ENCODE results near the gene ARFRP1.
"Not testable (repeated sequence)": the region's sequence is repeated elsewhere in the genome, so short reads cannot be mapped to it uniquely, and the experiment has no call there.

ARFRP1 gene

GRCh38 chr20:63671695-63672094 lies 36.1 kb downstream of the ARFRP1 start:
- DNase-seq: not testable (repeated sequence)

GRCh38 chr20:63668351-63668750 lies 39.4 kb downstream of the ARFRP1 start:
- DNase-seq: no peak

- DNase-seq: no peak
Observed at GRCh38 chr20:63667858-63668257, 39.9 kb downstream of the ARFRP1 start.

- no peak for DNase-seq
Observed at GRCh38 chr20:63665708-63666107, 42.1 kb downstream of the ARFRP1 start.

- no peak for DNase-seq
Observed at GRCh38 chr20:63664861-63665594, 42.7 kb downstream of the ARFRP1 start.

- DNase-seq: no peak
Observed at GRCh38 chr20:63664143-63664851, 43.5 kb downstream of the ARFRP1 start.

- DNase-seq: no peak
Observed at GRCh38 chr20:63663332-63664066, 44.3 kb downstream of the ARFRP1 start.

- DNase-seq: no peak
Observed at GRCh38 chr20:63662813-63663189, 45.0 kb downstream of the ARFRP1 start.

- no peak for DNase-seq
Observed at GRCh38 chr20:63661959-63662812, 45.6 kb downstream of the ARFRP1 start.

- DNase-seq: no peak
Observed at GRCh38 chr20:63661108-63661507, 46.7 kb downstream of the ARFRP1 start.

GRCh38 chr20:63660622-63661021 lies 47.2 kb downstream of the ARFRP1 start:
- DNase-seq: no peak

GRCh38 chr20:63660174-63660573 lies 47.6 kb downstream of the ARFRP1 start:
- not testable (repeated sequence) for DNase-seq

GRCh38 chr20:63659370-63659769 lies 48.4 kb downstream of the ARFRP1 start:
- DNase-seq: no peak

- DNase-seq: no peak
Observed at GRCh38 chr20:63658749-63659187, 49.0 kb downstream of the ARFRP1 start.

- peak; percentile 38 for DNase-seq
Observed at GRCh38 chr20:63657937-63658748, 49.6 kb downstream of the ARFRP1 start, which contains the start of gene RTEL1. Gene RTEL1, plus strand, starts transcription at chr20:63658312. Its CDS starts 1,091 bp downstream, at chr20:63659403.

GRCh38 chr20:63657260-63657936 lies 50.4 kb downstream of the ARFRP1 start:
- DNase-seq: no peak

- DNase-seq: no peak
Observed at GRCh38 chr20:63656451-63656850, 51.3 kb downstream of the ARFRP1 start.

GRCh38 chr20:63655249-63655648 lies 52.5 kb downstream of the ARFRP1 start:
- DNase-seq: no peak

GRCh38 chr20:63653974-63654668 lies 53.7 kb downstream of the ARFRP1 start:
- no peak for DNase-seq
